ENCODE measurements around the gene DLK1. TPM values are rescaled to one million over a fixed set of nuclear protein-coding genes. Genes with fewer than 3 reads are reported as not detected.

Gene DLK1
- total RNA-seq, 5 donors from 2014 or later (not counting 1 experiment from before 2014, with no cell fraction given): 1.7 to 2.2 (median 2.2) TPM; not detected in 2

DNA sequence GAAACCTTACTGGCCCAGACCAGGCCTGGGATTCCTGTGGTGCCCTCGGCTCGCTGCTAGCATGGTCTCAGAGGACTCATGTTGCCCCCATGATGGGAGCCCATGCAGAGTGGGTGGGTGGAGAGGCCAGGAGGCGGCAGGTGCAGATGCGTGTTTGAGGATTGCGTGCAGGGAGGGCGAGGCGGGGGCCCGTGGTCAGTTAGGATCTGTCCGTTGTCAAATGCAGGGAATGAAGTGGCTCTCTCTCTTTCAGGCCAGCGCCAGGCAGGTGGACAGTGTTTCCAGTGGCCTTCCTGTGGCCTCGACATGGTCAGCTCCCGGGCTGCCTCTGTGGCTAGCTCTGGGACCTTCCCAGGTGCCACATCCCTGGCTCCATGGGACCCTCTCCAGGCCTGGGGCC, 39.3 kb upstream of the DLK1 start:
- H3K27ac Mint-ChIP-seq: no peak overlapping the region
- H3K4me3 Mint-ChIP-seq: no peak overlapping the region
- Histone ChIP-seq H3K36me3 (ENCODE audit: control insufficient read depth in 2 of 2, extremely low read depth in 1 of 2, insufficient read depth in 1 of 2, low read length in 1 of 2) (no peaks in the 10 kb centered on the region), H3K27me3 (replicated peaks in 1 of 2; ENCODE audit: control insufficient read depth in 2 of 2, extremely low read depth in 1 of 2, insufficient read depth in 2 of 2, low read length in 1 of 2) (peaks cover 0 to 27% of the 10 kb centered on the region in 2 experiments), H3K4me1 (ENCODE audit: control insufficient read depth in 1 of 2, extremely low read depth in 1 of 2, insufficient read depth in 2 of 2, low read length in 2 of 2) (no peaks in the 10 kb centered on the region), H3K27ac (ENCODE audit: low read length) (no peak overlapping the region), H3K9me3 (no peaks in the 10 kb centered on the region), H3K4me3 (ENCODE audit: control insufficient read depth in 1 of 2, extremely low read depth in 1 of 2, low read length in 1 of 2) (no peak overlapping the region)
- H3K9me3 Mint-ChIP-seq: no peaks in the 10 kb centered on the region
- DNase-seq: no peak
- H3K4me1 Mint-ChIP-seq: no peaks in the 10 kb centered on the region
- POLR2A ChIA-PET: no interaction called here
- CTCF ChIA-PET: no interaction called here
- no peak for ATAC-seq (replicated peaks in 1 of 4)
- WGBS (ENCODE audit: insufficient coverage): 87% methylated on average over 12 of the region's 12 CpGs
- H3K36me3 Mint-ChIP-seq: no peaks in the 10 kb centered on the region
- H3K27me3 Mint-ChIP-seq: peaks cover 0 to 10% of the 10 kb centered on the region in 2 donors

- peaks cover 4 to 16% of the 10 kb centered on the region in 2 donors for H3K27me3 Mint-ChIP-seq
- POLR2A ChIA-PET: no interaction called here
- CTCF ChIA-PET: no interaction called here
- no peak overlapping the region for H3K4me3 Mint-ChIP-seq
- no peaks in the 10 kb centered on the region for H3K4me1 ChIP-seq (ENCODE audit: control insufficient read depth in 1 of 2, extremely low read depth in 1 of 2, insufficient read depth in 2 of 2, low read length in 2 of 2)
- H3K36me3 Mint-ChIP-seq: no peaks in the 10 kb centered on the region
- H3K36me3 ChIP-seq (ENCODE audit: control insufficient read depth in 2 of 2, extremely low read depth in 1 of 2, insufficient read depth in 1 of 2, low read length in 1 of 2): no peaks in the 10 kb centered on the region
- WGBS (ENCODE audit: insufficient coverage): 70% methylated on average over 8 of the region's 10 CpGs
- DNase-seq (no peak), ATAC-seq (replicated peaks in 1 of 4) (no peak)
- no peak overlapping the region for H3K4me3 ChIP-seq (ENCODE audit: control insufficient read depth in 1 of 2, extremely low read depth in 1 of 2, low read length in 1 of 2)
- no peaks in the 10 kb centered on the region for H3K9me3 ChIP-seq
- no peaks in the 10 kb centered on the region for H3K9me3 Mint-ChIP-seq
- H3K4me1 Mint-ChIP-seq: no peaks in the 10 kb centered on the region
- peaks cover 0 to 33% of the 10 kb centered on the region in 2 experiments for H3K27me3 ChIP-seq (replicated peaks in 1 of 2; ENCODE audit: control insufficient read depth in 2 of 2, extremely low read depth in 1 of 2, insufficient read depth in 2 of 2, low read length in 1 of 2)
- no peak overlapping the region for H3K27ac ChIP-seq (ENCODE audit: low read length)
- no peak overlapping the region for H3K27ac Mint-ChIP-seq
Observed at GRCh38 chr14:100688051-100688450, 38.6 kb upstream of the DLK1 start.

DNA sequence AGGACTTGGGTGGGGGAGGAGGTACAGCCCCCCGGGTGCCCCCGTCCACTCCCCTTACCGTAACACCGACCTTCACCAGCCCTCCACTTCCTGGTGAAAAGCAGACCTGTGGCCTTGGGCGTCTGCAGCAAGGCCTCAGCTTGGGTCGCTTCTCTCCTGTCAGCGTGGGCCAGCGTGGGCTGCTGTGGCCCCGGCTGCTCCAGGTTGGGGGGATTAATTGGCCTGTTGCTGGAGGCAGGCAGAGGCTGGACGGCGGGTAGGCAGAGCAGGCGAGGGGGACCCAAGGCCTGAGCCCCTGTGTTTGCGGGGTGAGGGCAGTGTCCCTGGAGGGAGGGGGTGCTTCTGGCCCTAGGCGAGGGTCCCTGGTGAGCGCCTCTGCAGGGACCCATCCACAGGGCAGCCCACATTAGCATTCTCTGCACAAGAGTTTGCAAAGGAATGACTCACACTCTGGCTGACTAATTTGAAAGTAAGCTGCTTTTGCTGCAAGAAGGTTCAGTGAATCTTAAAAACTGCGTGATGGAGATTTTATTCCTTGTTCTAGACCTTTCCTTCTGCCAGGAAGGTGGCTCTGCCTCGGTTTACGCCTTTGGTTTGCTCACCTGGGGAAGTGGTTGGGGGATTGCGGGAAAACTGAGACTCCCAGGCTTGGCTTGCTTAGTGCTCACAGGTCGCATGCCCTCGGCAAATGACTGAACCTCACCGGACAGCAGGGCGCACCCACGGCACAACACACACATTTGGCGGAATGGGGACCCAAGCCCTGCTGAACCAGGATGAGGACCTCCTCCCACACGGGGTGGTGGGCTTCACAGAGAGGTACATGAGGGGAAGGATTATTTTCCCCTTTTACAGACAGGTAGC, 37.9 kb upstream of the DLK1 start:
- Histone ChIP-seq H3K4me1 (ENCODE audit: control insufficient read depth in 1 of 2, extremely low read depth in 1 of 2, insufficient read depth in 2 of 2, low read length in 2 of 2) (no peaks in the 10 kb centered on the region), H3K4me3 (ENCODE audit: control insufficient read depth in 1 of 2, extremely low read depth in 1 of 2, low read length in 1 of 2) (no peak overlapping the region), H3K27ac (ENCODE audit: low read length) (no peak overlapping the region), H3K27me3 (replicated peaks in 1 of 2; ENCODE audit: control insufficient read depth in 2 of 2, extremely low read depth in 1 of 2, insufficient read depth in 2 of 2, low read length in 1 of 2) (peaks cover 0 to 37% of the 10 kb centered on the region in 2 experiments), H3K36me3 (ENCODE audit: control insufficient read depth in 2 of 2, extremely low read depth in 1 of 2, insufficient read depth in 1 of 2, low read length in 1 of 2) (no peaks in the 10 kb centered on the region), H3K9me3 (no peaks in the 10 kb centered on the region)
- Mint-ChIP-seq H3K4me1 (no peaks in the 10 kb centered on the region), H3K9me3 (no peaks in the 10 kb centered on the region), H3K27me3 (peaks cover 10 to 20% of the 10 kb centered on the region in 2 donors), H3K36me3 (no peaks in the 10 kb centered on the region), H3K27ac (no peak overlapping the region), H3K4me3 (no peak overlapping the region)
- WGBS (ENCODE audit: insufficient coverage): 88% methylated on average over 14 of the region's 26 CpGs
- CTCF ChIA-PET: no interaction called here
- ATAC-seq (replicated peaks in 1 of 4) (no peak), DNase-seq (no peak)
- POLR2A ChIA-PET: no interaction called here

- H3K36me3 ChIP-seq (ENCODE audit: control insufficient read depth in 2 of 2, extremely low read depth in 1 of 2, insufficient read depth in 1 of 2, low read length in 1 of 2): no peaks in the 10 kb centered on the region
- no peaks in the 10 kb centered on the region for H3K4me1 ChIP-seq (ENCODE audit: control insufficient read depth in 1 of 2, extremely low read depth in 1 of 2, insufficient read depth in 2 of 2, low read length in 2 of 2)
- DNase-seq (no peak), ATAC-seq (replicated peaks in 1 of 4) (no peak)
- H3K4me3 Mint-ChIP-seq: no peak overlapping the region
- H3K4me3 ChIP-seq (ENCODE audit: control insufficient read depth in 1 of 2, extremely low read depth in 1 of 2, low read length in 1 of 2): no peak overlapping the region
- H3K27me3 Mint-ChIP-seq: peaks cover 12 to 23% of the 10 kb centered on the region in 2 donors
- H3K27ac Mint-ChIP-seq: no peak overlapping the region
- no peaks in the 10 kb centered on the region for H3K4me1 Mint-ChIP-seq
- H3K27ac ChIP-seq (ENCODE audit: low read length): no peak overlapping the region
- no peaks in the 10 kb centered on the region for H3K9me3 ChIP-seq
- WGBS (ENCODE audit: insufficient coverage): 92% methylated on average over 5 of the region's 5 CpGs
- ChIA-PET CTCF (no interaction called here), POLR2A (no interaction called here)
- H3K27me3 ChIP-seq (replicated peaks in 1 of 2; ENCODE audit: control insufficient read depth in 2 of 2, extremely low read depth in 1 of 2, insufficient read depth in 2 of 2, low read length in 1 of 2): peaks cover 0 to 50% of the 10 kb centered on the region in 2 experiments
- no peaks in the 10 kb centered on the region for H3K9me3 Mint-ChIP-seq
- no peaks in the 10 kb centered on the region for H3K36me3 Mint-ChIP-seq
Observed at GRCh38 chr14:100690672-100691071, 36.0 kb upstream of the DLK1 start.

- no peak for ATAC-seq (replicated peaks in 1 of 4)
- Mint-ChIP-seq H3K9me3 (no peaks in the 10 kb centered on the region), H3K36me3 (no peaks in the 10 kb centered on the region), H3K27ac (no peak overlapping the region), H3K4me1 (no peaks in the 10 kb centered on the region), H3K4me3 (no peak overlapping the region), H3K27me3 (peaks cover 13 to 29% of the 10 kb centered on the region in 2 donors)
- ChIA-PET POLR2A (no interaction called here), CTCF (no interaction called here)
- Histone ChIP-seq H3K27me3 (replicated peaks in 1 of 2; ENCODE audit: control insufficient read depth in 2 of 2, extremely low read depth in 1 of 2, insufficient read depth in 2 of 2, low read length in 1 of 2) (peaks cover 0 to 54% of the 10 kb centered on the region in 2 experiments), H3K27ac (ENCODE audit: low read length) (no peak overlapping the region), H3K4me3 (ENCODE audit: control insufficient read depth in 1 of 2, extremely low read depth in 1 of 2, low read length in 1 of 2) (no peak overlapping the region), H3K9me3 (no peaks in the 10 kb centered on the region), H3K36me3 (ENCODE audit: control insufficient read depth in 2 of 2, extremely low read depth in 1 of 2, insufficient read depth in 1 of 2, low read length in 1 of 2) (no peaks in the 10 kb centered on the region), H3K4me1 (ENCODE audit: control insufficient read depth in 1 of 2, extremely low read depth in 1 of 2, insufficient read depth in 2 of 2, low read length in 2 of 2) (no peaks in the 10 kb centered on the region)
- 87% methylated on average over 24 of the region's 29 CpGs for WGBS (ENCODE audit: insufficient coverage)
- no peak for DNase-seq
Observed at GRCh38 chr14:100691395-100692056, 35.2 kb upstream of the DLK1 start.

DNA sequence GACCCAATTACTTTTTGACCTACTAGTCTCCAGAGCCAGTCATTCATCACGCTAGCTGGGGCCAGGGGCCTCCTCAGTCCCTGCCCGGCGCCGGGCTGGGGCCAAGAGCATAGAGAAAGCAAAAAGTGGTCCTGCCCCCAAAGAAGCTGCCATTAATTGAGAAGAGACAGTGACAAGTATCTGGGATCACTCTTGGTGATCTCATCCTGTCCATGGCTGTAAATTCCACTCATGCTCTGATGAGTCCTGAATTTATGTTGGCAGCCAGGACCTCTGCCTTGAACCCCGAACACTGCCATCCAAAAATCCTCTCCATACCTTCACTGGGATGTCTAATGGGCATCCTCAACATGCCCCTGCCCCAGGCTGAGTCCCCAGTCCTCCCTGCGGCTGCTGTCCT, 34.4 kb upstream of the DLK1 start:
- WGBS (ENCODE audit: insufficient coverage): 81% methylated on average over 3 of the region's 6 CpGs
- CTCF ChIA-PET: no interaction called here
- Mint-ChIP-seq H3K4me1 (no peaks in the 10 kb centered on the region), H3K27ac (no peak overlapping the region), H3K9me3 (no peaks in the 10 kb centered on the region), H3K27me3 (peaks cover 16 to 30% of the 10 kb centered on the region in 2 donors), H3K4me3 (no peak overlapping the region), H3K36me3 (no peaks in the 10 kb centered on the region)
- no peak overlapping the region for H3K27ac ChIP-seq (ENCODE audit: low read length)
- DNase-seq (no peak), ATAC-seq (replicated peaks in 1 of 4) (no peak)
- H3K4me1 ChIP-seq (ENCODE audit: control insufficient read depth in 1 of 2, extremely low read depth in 1 of 2, insufficient read depth in 2 of 2, low read length in 2 of 2): no peaks in the 10 kb centered on the region
- POLR2A ChIA-PET: no interaction called here
- peaks cover 0 to 58% of the 10 kb centered on the region in 2 experiments for H3K27me3 ChIP-seq (replicated peaks in 1 of 2; ENCODE audit: control insufficient read depth in 2 of 2, extremely low read depth in 1 of 2, insufficient read depth in 2 of 2, low read length in 1 of 2)
- no peaks in the 10 kb centered on the region for H3K36me3 ChIP-seq (ENCODE audit: control insufficient read depth in 2 of 2, extremely low read depth in 1 of 2, insufficient read depth in 1 of 2, low read length in 1 of 2)
- H3K4me3 ChIP-seq (ENCODE audit: control insufficient read depth in 1 of 2, extremely low read depth in 1 of 2, low read length in 1 of 2): no peak overlapping the region
- no peaks in the 10 kb centered on the region for H3K9me3 ChIP-seq

All from T-cell (primary cell).